Hindlimb muscle (tissue), 1 donor: Measurements from ENCODE around the gene HSPA1A. TPM values are rescaled to one million over a fixed set of nuclear protein-coding genes. Genes with fewer than 3 reads are reported as not detected.
A peak's percentile ranks its signal among the peaks of the same experiment; 100 is the strongest.
"Not testable (repeated sequence)": the region's sequence is repeated elsewhere in the genome, so short reads cannot be mapped to it uniquely, and the experiment has no call there.

Experiments
- DNase-seq: peaks from one replicate; pipeline ENCODE4 v3.0.0-alpha.2; 2013
- polyA plus RNA-seq: library from polyadenylated mRNA; unstranded; fragments of 120-200 nt; gene quantifications from one replicate; pipeline ENCODE4 v1.2.1, GENCODE V29; 2013; ENCODE audit not compliant: insufficient read length

Gene HSPA1A
- polyA plus RNA-seq, 1 donor = 84.3 TPM

GRCh38 chr6:31781244-31782125 lies 33.9 kb upstream of the HSPA1A start:
- DNase-seq = no peak

GRCh38 chr6:31782126-31782855 lies 33.1 kb upstream of the HSPA1A start:
- DNase-seq = no peak

- no peak for DNase-seq
Observed at GRCh38 chr6:31784098-31784925, 31.0 kb upstream of the HSPA1A start.

- no peak for DNase-seq
Observed at GRCh38 chr6:31785475-31785874, 29.9 kb upstream of the HSPA1A start.

GRCh38 chr6:31791324-31792089 lies 23.8 kb upstream of the HSPA1A start:
- DNase-seq = no peak

GRCh38 chr6:31792090-31792374 lies 23.3 kb upstream of the HSPA1A start:
- DNase-seq = no peak

GRCh38 chr6:31792761-31793171 lies 22.6 kb upstream of the HSPA1A start:
- DNase-seq = no peak

- DNase-seq = not testable (repeated sequence)
Observed at GRCh38 chr6:31793927-31794245, 21.5 kb upstream of the HSPA1A start.

GRCh38 chr6:31794294-31794865 lies 21.0 kb upstream of the HSPA1A start:
- no peak for DNase-seq

- DNase-seq = no peak
Observed at GRCh38 chr6:31794866-31795615, 20.3 kb upstream of the HSPA1A start.

- peak; percentile 89 for DNase-seq
Observed at GRCh38 chr6:31795616-31796298, 19.6 kb upstream of the HSPA1A start, which contains the start of gene VARS1. TSS of gene VARS1 (minus strand) at chr6:31795752. CDS start at chr6:31795217, 535 bp downstream.

- DNase-seq = no peak
Observed at GRCh38 chr6:31796993-31797385, 18.4 kb upstream of the HSPA1A start.

GRCh38 chr6:31797588-31797987 lies 17.8 kb upstream of the HSPA1A start:
- DNase-seq = no peak

- peak; percentile 34 for DNase-seq
Observed at GRCh38 chr6:31799781-31800180, 15.6 kb upstream of the HSPA1A start.

GRCh38 chr6:31801031-31801927 lies 14.1 kb upstream of the HSPA1A start:
- not testable (repeated sequence) for DNase-seq

- no peak for DNase-seq
Observed at GRCh38 chr6:31805939-31806469, 9.3 kb upstream of the HSPA1A start.

GRCh38 chr6:31806470-31807272 lies 8.7 kb upstream of the HSPA1A start, which contains the start of gene LSM2:
TSS of gene LSM2 (minus strand) at chr6:31806966. CDS start at chr6:31806757, 209 bp downstream.
- DNase-seq = peak; percentile 97

GRCh38 chr6:31808599-31808998 lies 6.7 kb upstream of the HSPA1A start:
- DNase-seq = not testable (repeated sequence)
